ENCODE results near the gene SFTA2. TPM values are rescaled to one million over a fixed set of nuclear protein-coding genes. Genes with fewer than 3 reads are reported as not detected.

SFTA2 gene
- total RNA-seq, 3 donors from 2014 or later (not counting 1 experiment from before 2014, with no cell fraction given), result not detected

DNA sequence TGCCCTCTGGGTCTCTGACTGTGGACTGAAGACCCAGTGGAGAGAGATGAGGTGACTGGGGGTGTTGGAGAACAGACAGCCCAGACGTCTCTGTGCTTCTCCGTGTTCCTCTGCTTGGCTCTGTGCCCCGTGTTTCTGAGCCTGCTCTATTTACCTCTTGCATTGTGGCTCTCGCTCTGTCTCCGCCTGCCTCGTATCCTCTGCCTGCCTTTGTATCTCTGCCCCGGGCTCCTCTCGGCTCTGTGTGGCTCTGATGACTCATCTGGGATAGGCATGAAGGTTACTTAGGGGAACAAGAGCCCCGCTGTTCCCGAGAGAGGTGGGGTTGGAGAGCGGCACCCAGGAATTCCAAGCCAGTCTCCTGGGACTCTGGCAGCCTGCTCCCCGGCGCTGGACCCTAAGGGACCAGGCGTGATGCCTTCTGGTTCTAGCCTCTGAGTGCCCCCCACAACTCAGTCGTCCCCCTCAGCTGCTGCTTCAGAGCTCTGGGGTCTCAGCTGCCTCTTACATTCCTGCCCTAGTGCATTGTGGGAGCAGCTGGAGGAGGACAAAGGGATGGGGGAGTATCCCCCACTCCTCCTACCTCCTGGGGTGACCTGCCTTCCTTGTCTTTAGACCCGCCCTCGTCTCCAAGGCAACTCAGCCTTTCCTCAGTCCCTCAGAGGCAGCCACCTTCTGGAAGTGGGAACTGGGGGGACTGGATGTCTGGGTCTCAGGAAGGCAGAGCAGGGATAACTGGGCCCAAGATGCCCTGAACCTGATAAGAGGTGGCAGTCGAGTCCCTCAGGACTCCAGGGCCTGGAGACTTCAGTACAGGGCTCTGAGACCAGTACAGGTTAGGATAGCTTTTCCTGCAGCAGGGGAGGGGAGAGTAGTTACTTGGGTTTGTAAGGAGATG lies 45.7 kb downstream of the SFTA2 start:
- H3K27ac Mint-ChIP-seq, result no peak overlapping the region
- DNase-seq (peak in 1 of 2 donors; percentile 54), ATAC-seq (no peak)
- WGBS (ENCODE audit: insufficient coverage), result 80% methylated on average over 18 of the region's 18 CpGs
- no peaks in the 10 kb centered on the region for H3K9me3 Mint-ChIP-seq
- H3K27ac ChIP-seq (ENCODE audit: low read length), result no peak overlapping the region
- peaks cover 16% of the 10 kb centered on the region for H3K4me1 ChIP-seq (ENCODE audit: control insufficient read depth, insufficient read depth, low read length)
- no peaks in the 10 kb centered on the region for H3K36me3 ChIP-seq (ENCODE audit: control insufficient read depth, insufficient read depth, low read length)
- no peak for TF ChIP-seq CTCF (IDR thresholded peaks at IDR 0.05)
- H3K27me3 Mint-ChIP-seq (ENCODE audit: low read depth in 2 of 2), result peaks cover 7 to 28% of the 10 kb centered on the region in 2 donors
- no peak overlapping the region for H3K4me3 ChIP-seq (ENCODE audit: low read length)
- H3K4me1 Mint-ChIP-seq, result peaks cover 16 to 31% of the 10 kb centered on the region in 2 donors
- peak overlapping the region; percentile 85 for H3K4me3 Mint-ChIP-seq
- intact Hi-C loops (cut with micrococcal nuclease), result no loop called here
- peaks cover 6% of the 10 kb centered on the region for H3K27me3 ChIP-seq (ENCODE audit: control insufficient read depth, insufficient read depth, low read length)
- no peaks in the 10 kb centered on the region for H3K9me3 ChIP-seq (ENCODE audit: control insufficient read depth, insufficient read depth, low read length)
- no peaks in the 10 kb centered on the region for H3K36me3 Mint-ChIP-seq

- Mint-ChIP-seq H3K36me3 (no peaks in the 10 kb centered on the region), H3K4me1 (peaks cover 16 to 31% of the 10 kb centered on the region in 2 donors), H3K27me3 (ENCODE audit: low read depth in 2 of 2) (peaks cover 7 to 28% of the 10 kb centered on the region in 2 donors), H3K27ac (no peak overlapping the region), H3K4me3 (peak overlapping the region; percentile 85), H3K9me3 (no peaks in the 10 kb centered on the region)
- H3K27me3 ChIP-seq (ENCODE audit: control insufficient read depth, insufficient read depth, low read length), result peaks cover 6% of the 10 kb centered on the region
- no peak for TF ChIP-seq CTCF (IDR thresholded peaks at IDR 0.05)
- H3K27ac ChIP-seq (ENCODE audit: low read length), result no peak overlapping the region
- H3K4me3 ChIP-seq (ENCODE audit: low read length), result no peak overlapping the region
- intact Hi-C loops (cut with micrococcal nuclease), result no loop called here
- no peaks in the 10 kb centered on the region for H3K9me3 ChIP-seq (ENCODE audit: control insufficient read depth, insufficient read depth, low read length)
- DNase-seq, result peak in 1 of 2 donors; percentile 34
- no peaks in the 10 kb centered on the region for H3K36me3 ChIP-seq (ENCODE audit: control insufficient read depth, insufficient read depth, low read length)
- peaks cover 16% of the 10 kb centered on the region for H3K4me1 ChIP-seq (ENCODE audit: control insufficient read depth, insufficient read depth, low read length)
- no peak for ATAC-seq
- 73% methylated on average over 7 of the region's 7 CpGs for WGBS (ENCODE audit: insufficient coverage)
These were observed 46.4 kb downstream of the SFTA2 start for GRCh38 chr6:30885481-30885998.

DNA sequence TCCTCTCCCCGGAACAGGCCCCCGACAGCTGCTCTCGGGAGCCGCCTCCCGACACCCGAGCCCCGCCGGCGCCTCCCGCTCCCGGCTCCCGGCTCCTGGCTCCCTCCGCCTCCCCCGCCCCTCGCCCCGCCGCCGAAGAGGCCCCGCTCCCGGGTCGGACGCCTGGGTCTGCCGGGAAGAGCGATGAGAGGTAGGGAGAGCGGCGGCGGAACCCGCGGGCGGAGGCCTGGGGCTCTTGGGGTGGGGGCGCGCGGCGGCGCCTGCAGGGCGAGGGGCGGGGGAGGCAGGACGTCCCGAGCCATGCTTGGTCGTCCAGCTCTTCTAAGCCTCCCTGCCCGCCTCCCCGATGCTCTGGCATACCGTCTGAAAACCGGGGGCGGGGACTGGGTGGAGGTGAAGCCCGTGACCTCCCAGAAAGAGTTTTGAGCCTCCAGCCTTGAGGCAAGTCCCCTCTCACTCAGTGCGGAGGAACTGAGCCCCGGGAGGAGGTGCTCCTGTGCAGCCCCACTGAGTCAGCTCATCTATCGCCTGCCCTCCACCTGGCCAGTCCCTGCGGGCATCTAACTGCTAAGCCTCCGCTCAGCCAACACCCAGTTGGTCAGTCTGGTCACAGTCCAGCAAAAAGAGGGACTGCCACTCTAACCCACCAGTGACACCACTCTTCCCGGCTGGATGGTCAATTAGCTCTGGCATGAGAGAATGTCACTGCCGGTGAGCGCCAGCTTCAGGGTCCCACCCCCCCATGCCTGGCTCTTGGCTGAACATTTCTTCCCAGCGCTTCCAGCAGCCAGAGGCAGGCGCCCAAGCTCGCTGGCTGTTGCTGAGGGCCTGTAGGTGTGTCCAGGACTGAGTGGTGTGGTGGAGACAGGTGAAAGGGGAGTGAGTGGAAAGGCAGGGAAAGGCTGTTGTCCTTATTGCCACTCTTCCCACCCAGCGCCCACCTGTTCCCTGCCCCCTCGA lies 47.2 kb downstream of the SFTA2 start:
- no peaks in the 10 kb centered on the region for H3K36me3 Mint-ChIP-seq
- peak overlapping the region; percentile 36 for H3K4me3 ChIP-seq (ENCODE audit: low read length)
- peak overlapping the region; percentile 85 for H3K4me3 Mint-ChIP-seq
- intact Hi-C loops (cut with micrococcal nuclease), result no loop called here
- H3K36me3 ChIP-seq (ENCODE audit: control insufficient read depth, insufficient read depth, low read length), result no peaks in the 10 kb centered on the region
- peaks cover 16% of the 10 kb centered on the region for H3K4me1 ChIP-seq (ENCODE audit: control insufficient read depth, insufficient read depth, low read length)
- H3K27me3 ChIP-seq (ENCODE audit: control insufficient read depth, insufficient read depth, low read length), result peaks cover 6% of the 10 kb centered on the region
- peak overlapping the region in 1 of 2 donors; percentile 29 for H3K27ac Mint-ChIP-seq
- peak in 1 of 2 donors; percentile 57 for DNase-seq
- H3K27ac ChIP-seq (ENCODE audit: low read length), result no peak overlapping the region
- H3K9me3 ChIP-seq (ENCODE audit: control insufficient read depth, insufficient read depth, low read length), result no peaks in the 10 kb centered on the region
- no peaks in the 10 kb centered on the region for H3K9me3 Mint-ChIP-seq
- 13% methylated on average over 59 of the region's 59 CpGs for WGBS (ENCODE audit: insufficient coverage)
- TF ChIP-seq CTCF (IDR thresholded peaks at IDR 0.05), result no peak
- peaks cover 7 to 28% of the 10 kb centered on the region in 2 donors for H3K27me3 Mint-ChIP-seq (ENCODE audit: low read depth in 2 of 2)
- ATAC-seq, result peak; percentile 49 to 62 (median 56)
- H3K4me1 Mint-ChIP-seq, result peaks cover 16 to 31% of the 10 kb centered on the region in 2 donors
